ENCODE results near the gene FGF10.

FGF10 gene

GRCh38 chr5:44278469-44278868 lies 110.8 kb downstream of the FGF10 start:
- TF ChIP-seq CTCF (IDR thresholded peaks at IDR 0.05) = no peak

- no peak for TF ChIP-seq CTCF (IDR thresholded peaks at IDR 0.05)
Observed at GRCh38 chr5:44275908-44276307, 113.3 kb downstream of the FGF10 start.

DNA sequence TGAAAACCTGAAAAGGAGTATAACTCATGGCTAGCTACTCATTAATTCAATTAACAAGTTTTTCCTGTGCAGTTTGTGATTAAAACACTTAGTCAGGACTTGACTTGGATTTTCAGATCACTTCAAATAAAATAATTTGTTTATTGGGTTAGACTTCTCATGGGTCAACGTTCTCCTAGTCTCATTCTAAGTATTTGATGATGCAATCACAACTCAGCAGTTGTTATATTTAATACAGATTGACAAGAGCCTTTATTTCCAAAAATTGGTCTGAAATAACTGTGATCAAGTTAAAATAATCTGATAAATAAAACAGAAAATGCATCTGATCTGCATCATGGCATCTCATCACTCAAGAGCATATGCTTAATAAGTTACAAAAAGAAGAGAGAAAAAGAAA lies 113.9 kb downstream of the FGF10 start:
- TF ChIP-seq CTCF (IDR thresholded peaks at IDR 0.05) = no peak

- TF ChIP-seq CTCF (IDR thresholded peaks at IDR 0.05) = no peak
Observed at GRCh38 chr5:44267909-44268308, 121.3 kb downstream of the FGF10 start.

DNA sequence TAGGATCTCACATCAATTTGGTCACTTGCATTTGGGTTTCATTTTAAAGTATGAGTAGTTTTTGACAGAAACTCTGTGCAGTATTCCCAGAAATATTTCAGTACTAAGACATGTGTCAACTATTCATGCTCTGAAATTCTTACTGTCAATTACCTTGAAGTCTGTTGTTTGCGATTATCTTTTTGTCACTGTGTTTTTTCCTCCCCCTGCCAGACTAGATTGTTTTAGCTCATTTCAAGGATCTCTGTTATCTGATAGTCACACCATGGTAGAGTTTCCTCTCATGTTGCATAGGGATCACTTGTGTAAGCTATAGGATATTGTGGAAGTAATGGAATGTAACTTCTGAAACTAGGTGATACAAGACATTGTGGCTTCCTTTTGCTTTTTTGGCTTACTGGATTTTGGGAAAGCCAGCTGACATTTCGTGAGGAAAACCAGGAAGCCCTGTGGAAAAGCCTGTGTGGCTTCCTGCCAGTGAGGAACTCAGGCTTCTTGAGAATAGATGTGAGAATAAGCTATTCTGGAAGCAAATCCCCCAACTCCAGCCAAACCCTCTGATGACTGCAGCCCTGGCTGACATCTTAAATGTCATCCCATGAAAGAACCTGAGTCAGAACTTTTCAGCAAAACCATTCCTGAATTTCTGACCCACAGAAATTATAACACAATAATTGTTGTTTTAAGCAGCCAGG lies 122.2 kb downstream of the FGF10 start:
- no peak for TF ChIP-seq CTCF (IDR thresholded peaks at IDR 0.05)

DNA sequence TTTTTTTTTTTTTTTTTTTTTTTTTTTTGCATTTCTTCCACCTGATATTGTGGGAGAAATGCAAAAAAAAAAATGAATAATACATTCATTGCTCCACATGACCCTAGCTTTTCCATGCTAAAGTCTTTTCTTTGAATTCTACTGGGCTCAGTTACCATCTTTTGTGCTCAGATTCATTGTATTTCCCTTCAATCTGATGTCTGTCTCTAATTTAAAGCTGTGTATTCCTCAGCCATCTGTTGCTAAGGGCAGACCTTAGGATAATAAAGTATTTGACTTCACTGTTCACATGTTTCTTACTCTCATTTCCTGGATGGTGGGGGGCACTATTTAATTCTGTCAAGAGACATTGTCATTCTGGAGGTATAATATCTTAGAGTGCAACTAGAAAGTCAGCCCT lies 123.5 kb downstream of the FGF10 start:
- no peak for TF ChIP-seq CTCF (IDR thresholded peaks at IDR 0.05)

DNA sequence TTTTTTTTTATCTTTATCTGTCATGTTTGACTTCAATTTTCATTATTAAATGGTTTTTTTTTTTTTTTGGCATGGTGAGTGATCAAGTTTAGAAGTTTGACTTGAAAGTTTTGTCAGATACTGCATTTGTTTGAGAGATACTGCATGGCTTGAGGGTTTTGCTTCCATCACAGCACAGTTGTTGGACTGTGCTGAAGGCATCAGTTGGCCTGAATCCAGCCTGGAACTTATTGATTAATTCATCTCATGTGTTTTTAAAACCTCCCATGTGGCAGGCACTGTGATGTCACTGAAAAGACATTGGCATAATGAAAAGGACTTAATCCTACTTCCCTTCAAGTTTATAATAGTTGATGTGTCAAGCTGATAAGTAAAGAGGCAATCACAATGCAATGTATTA lies 128.4 kb downstream of the FGF10 start:
- no peak for TF ChIP-seq CTCF (IDR thresholded peaks at IDR 0.05)

Data from LNCAP (cell line).